ENCODE measurements around the gene NTMT1.

Gene NTMT1

GRCh38 chr9:129629251-129629820 lies 3.4 kb downstream of the NTMT1 start:
- Histone ChIP-seq H3K9ac (ENCODE audit: low read depth, low read length, poor library complexity, severe bottlenecking) (no peak overlapping the region), H3K4me2 (ENCODE audit: low read depth, low read length, poor library complexity, severe bottlenecking) (peak overlapping the region; percentile 95), H3K27me3 (ENCODE audit: insufficient read depth, low read length, poor library complexity, severe bottlenecking) (no peaks in the 10 kb centered on the region), H3K36me3 (ENCODE audit: insufficient read depth, low read length) (no peaks in the 10 kb centered on the region), H4K20me1 (ENCODE audit: insufficient read depth, low read length, poor library complexity, severe bottlenecking) (peaks cover 26% of the 10 kb centered on the region), H3K4me1 (ENCODE audit: insufficient read depth, low read length, poor library complexity, severe bottlenecking) (peaks cover 28% of the 10 kb centered on the region), H3K9me2 (replicated peaks; ENCODE audit: low read depth, low read length) (no peaks in the 10 kb centered on the region), H3K9me3 (ENCODE audit: insufficient read depth, low read depth, low read length) (no peaks in the 10 kb centered on the region), H3K79me2 (ENCODE audit: insufficient read depth, low read length) (peaks cover 64% of the 10 kb centered on the region), H2AFZ (ENCODE audit: low read length) (no peak overlapping the region), H3F3A (ENCODE audit: low read depth) (no peaks in the 10 kb centered on the region), H3K4me3 (ENCODE audit: low read length, poor library complexity, severe bottlenecking) (peak overlapping the region; percentile 93)
- TF ChIP-seq CTCF (conservative IDR thresholded peaks at IDR 0.05; ENCODE audit: low read length) = no peak
- no peak for TF ChIP-seq EZH2phosphoT487 (IDR thresholded peaks at IDR 0.05; ENCODE audit: borderline replicate concordance)

GRCh38 chr9:129630967-129631673 lies 5.2 kb downstream of the NTMT1 start:
- TF ChIP-seq CTCF (conservative IDR thresholded peaks at IDR 0.05; ENCODE audit: low read length) (no peak), EZH2phosphoT487 (IDR thresholded peaks at IDR 0.05; ENCODE audit: borderline replicate concordance) (no peak)
- peaks cover 13% of the 10 kb centered on the region; the same call in 1 of the 2 replicates for H3K36me3 ChIP-seq (ENCODE audit: insufficient read depth, low read length)
- H3K27me3 ChIP-seq (ENCODE audit: insufficient read depth, low read length, poor library complexity, severe bottlenecking) = no peaks in the 10 kb centered on the region
- H3K9ac ChIP-seq (ENCODE audit: low read depth, low read length, poor library complexity, severe bottlenecking) = no peak overlapping the region
- H3K4me3 ChIP-seq (ENCODE audit: low read length, poor library complexity, severe bottlenecking) = no peak overlapping the region
- no peaks in the 10 kb centered on the region for H3K9me2 ChIP-seq (replicated peaks; ENCODE audit: low read depth, low read length)
- no peak overlapping the region for H3K4me2 ChIP-seq (ENCODE audit: low read depth, low read length, poor library complexity, severe bottlenecking)
- H3K79me2 ChIP-seq (ENCODE audit: insufficient read depth, low read length) = peaks cover 63% of the 10 kb centered on the region
- no peaks in the 10 kb centered on the region for H3K9me3 ChIP-seq (ENCODE audit: insufficient read depth, low read depth, low read length)
- peaks cover 21% of the 10 kb centered on the region for H3K4me1 ChIP-seq (ENCODE audit: insufficient read depth, low read length, poor library complexity, severe bottlenecking)
- H4K20me1 ChIP-seq (ENCODE audit: insufficient read depth, low read length, poor library complexity, severe bottlenecking) = peaks cover 26% of the 10 kb centered on the region
- H3F3A ChIP-seq (ENCODE audit: low read depth) = no peaks in the 10 kb centered on the region
- H2AFZ ChIP-seq (ENCODE audit: low read length) = no peak overlapping the region

GRCh38 chr9:129631674-129632129 lies 5.7 kb downstream of the NTMT1 start:
- H3K36me3 ChIP-seq (ENCODE audit: insufficient read depth, low read length) = peaks cover 13% of the 10 kb centered on the region; the same call in 1 of the 2 replicates
- no peaks in the 10 kb centered on the region for H3K9me3 ChIP-seq (ENCODE audit: insufficient read depth, low read depth, low read length)
- H3F3A ChIP-seq (ENCODE audit: low read depth) = no peaks in the 10 kb centered on the region
- no peaks in the 10 kb centered on the region for H3K27me3 ChIP-seq (ENCODE audit: insufficient read depth, low read length, poor library complexity, severe bottlenecking)
- H3K4me3 ChIP-seq (ENCODE audit: low read length, poor library complexity, severe bottlenecking) = no peak overlapping the region
- no peak overlapping the region for H2AFZ ChIP-seq (ENCODE audit: low read length)
- H3K4me1 ChIP-seq (ENCODE audit: insufficient read depth, low read length, poor library complexity, severe bottlenecking) = peaks cover 17% of the 10 kb centered on the region
- H3K9me2 ChIP-seq (replicated peaks; ENCODE audit: low read depth, low read length) = no peaks in the 10 kb centered on the region
- TF ChIP-seq EZH2phosphoT487 (IDR thresholded peaks at IDR 0.05; ENCODE audit: borderline replicate concordance) (no peak), CTCF (conservative IDR thresholded peaks at IDR 0.05; ENCODE audit: low read length) (no peak)
- H4K20me1 ChIP-seq (ENCODE audit: insufficient read depth, low read length, poor library complexity, severe bottlenecking) = peaks cover 21% of the 10 kb centered on the region
- H3K4me2 ChIP-seq (ENCODE audit: low read depth, low read length, poor library complexity, severe bottlenecking) = no peak overlapping the region
- H3K79me2 ChIP-seq (ENCODE audit: insufficient read depth, low read length) = peaks cover 57% of the 10 kb centered on the region
- H3K9ac ChIP-seq (ENCODE audit: low read depth, low read length, poor library complexity, severe bottlenecking) = no peak overlapping the region

All from Loucy (cell line).